ENCODE results near the gene HHAT. TPM values are rescaled to one million over a fixed set of nuclear protein-coding genes. Genes with fewer than 3 reads are reported as not detected.
A peak's percentile ranks its signal among the peaks of the same experiment; 100 is the strongest.

The HHAT gene
- total RNA-seq, result under 1 TPM in 3 of 4 donors, not detected in 1; 0.31 to 0.33 (median 0.33) TPM

DNA sequence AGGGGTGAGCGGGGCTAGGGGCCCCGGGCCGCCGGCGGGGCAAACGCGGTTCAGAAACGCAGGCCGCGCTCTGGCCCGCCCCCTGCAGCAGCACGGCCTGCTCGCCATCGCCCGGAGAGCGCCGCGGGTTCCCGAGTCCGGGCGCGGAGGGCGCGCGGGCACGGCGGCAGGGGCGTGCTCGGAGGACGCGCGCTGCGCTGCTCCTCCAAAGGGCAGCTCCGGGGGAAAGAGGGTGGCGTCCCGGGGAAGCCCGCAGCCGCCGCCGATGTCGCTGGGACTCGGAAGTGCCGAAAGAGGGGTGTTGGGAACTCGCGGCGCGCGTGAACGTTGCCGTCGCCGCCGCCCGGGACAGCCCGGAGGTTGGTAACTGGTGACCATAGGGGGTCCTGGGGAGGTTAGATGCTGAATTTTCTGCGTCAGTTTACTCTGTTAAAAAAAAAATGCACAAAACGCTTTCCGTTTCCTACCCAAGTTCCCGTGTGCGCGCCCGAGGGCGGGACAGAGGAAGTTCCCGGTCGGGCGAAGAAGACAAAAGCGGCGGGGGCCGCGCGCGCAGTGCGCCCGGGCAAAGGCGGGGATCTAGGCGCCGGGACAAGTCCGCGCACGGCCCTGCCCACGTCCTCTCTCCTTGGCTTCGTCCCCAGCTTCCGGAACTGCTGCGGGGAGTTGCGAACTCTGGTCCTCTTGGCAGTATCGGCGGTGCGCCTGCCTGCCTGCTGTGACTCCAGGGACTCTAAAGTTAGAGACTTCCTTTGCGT, at the start of gene HHAT:
TSS of gene HHAT (plus strand) at position 157 of the 758 bp plus-strand sequence. CDS start 20,074 bp downstream, outside the sequence.
- peak in 1 of 2 donors; percentile 33 for DNase-seq
- in situ Hi-C loops (cut with MboI; ENCODE audit: low sequenced_read_pairs in 4 of 4), result no loop called here
- Histone ChIP-seq H3K9me3 (no peaks in the 10 kb centered on the region), H3K27ac (peak within 1 kb of the TSS; percentile 59 to 77 (median 72)), H3K4me1 (peaks cover 5 to 7% of the 10 kb centered on the region in 2 donors), H3K36me3 (no peaks in the 10 kb centered on the region), H3K4me3 (peak within 1 kb of the TSS; percentile 70 to 91 (median 77)), H3K27me3 (no peaks in the 10 kb centered on the region)
- peak; percentile 61 to 76 for ATAC-seq
- intact Hi-C loops (cut with DNase I; ENCODE audit: low total_unique reads), result no loop called here
- TF ChIP-seq, protein P1, sequence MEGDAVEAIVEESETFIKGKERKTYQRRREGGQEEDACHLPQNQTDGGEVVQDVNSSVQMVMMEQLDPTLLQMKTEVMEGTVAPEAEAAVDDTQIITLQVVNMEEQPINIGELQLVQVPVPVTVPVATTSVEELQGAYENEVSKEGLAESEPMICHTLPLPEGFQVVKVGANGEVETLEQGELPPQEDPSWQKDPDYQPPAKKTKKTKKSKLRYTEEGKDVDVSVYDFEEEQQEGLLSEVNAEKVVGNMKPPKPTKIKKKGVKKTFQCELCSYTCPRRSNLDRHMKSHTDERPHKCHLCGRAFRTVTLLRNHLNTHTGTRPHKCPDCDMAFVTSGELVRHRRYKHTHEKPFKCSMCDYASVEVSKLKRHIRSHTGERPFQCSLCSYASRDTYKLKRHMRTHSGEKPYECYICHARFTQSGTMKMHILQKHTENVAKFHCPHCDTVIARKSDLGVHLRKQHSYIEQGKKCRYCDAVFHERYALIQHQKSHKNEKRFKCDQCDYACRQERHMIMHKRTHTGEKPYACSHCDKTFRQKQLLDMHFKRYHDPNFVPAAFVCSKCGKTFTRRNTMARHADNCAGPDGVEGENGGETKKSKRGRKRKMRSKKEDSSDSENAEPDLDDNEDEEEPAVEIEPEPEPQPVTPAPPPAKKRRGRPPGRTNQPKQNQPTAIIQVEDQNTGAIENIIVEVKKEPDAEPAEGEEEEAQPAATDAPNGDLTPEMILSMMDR (IDR thresholded peaks at IDR 0.05 in 4 of 5, conservative IDR thresholded peaks at IDR 0.05 in 1 of 5), result no peak
- TF ChIP-seq POLR2A (IDR thresholded peaks at IDR 0.05), result no peak

DNA sequence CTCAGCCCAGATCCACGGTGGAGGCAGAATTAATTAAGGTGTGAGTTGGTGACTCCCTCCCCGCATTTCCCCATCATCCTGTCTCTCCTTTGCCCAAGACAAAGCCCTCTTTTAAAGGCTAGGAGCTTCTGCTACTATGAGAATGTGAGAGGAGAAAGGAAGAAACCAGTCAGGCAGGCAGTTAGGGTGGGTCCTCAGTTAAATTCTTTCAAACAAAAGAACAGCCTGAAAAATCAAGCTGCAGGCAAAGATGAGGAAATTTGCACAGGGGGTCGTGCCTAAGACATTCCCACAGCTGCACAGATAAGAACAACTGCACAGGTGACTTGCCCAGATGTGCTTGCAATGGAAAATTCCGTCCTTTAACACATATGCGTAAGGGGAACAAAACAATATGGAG, 48.5 kb upstream of the HHAT start:
- TF ChIP-seq, protein P1 (IDR thresholded peaks at IDR 0.05 in 4 of 5, conservative IDR thresholded peaks at IDR 0.05 in 1 of 5), result no peak
- no peak for TF ChIP-seq POLR2A (IDR thresholded peaks at IDR 0.05)
- ATAC-seq, result no peak
- Histone ChIP-seq H3K36me3 (no peaks in the 10 kb centered on the region), H3K4me1 (no peaks in the 10 kb centered on the region), H3K27me3 (peaks cover 0 to under 1% (median 0%) of the 10 kb centered on the region in 3 donors), H3K4me3 (no peak overlapping the region), H3K27ac (no peak overlapping the region), H3K9me3 (peaks cover 0 to 6% (median 0%) of the 10 kb centered on the region in 3 donors)
- intact Hi-C loops (cut with DNase I; ENCODE audit: low total_unique reads) (no loop called here), in situ Hi-C loops (cut with MboI; ENCODE audit: low sequenced_read_pairs in 4 of 4) (no loop called here)
- no peak for DNase-seq

DNA sequence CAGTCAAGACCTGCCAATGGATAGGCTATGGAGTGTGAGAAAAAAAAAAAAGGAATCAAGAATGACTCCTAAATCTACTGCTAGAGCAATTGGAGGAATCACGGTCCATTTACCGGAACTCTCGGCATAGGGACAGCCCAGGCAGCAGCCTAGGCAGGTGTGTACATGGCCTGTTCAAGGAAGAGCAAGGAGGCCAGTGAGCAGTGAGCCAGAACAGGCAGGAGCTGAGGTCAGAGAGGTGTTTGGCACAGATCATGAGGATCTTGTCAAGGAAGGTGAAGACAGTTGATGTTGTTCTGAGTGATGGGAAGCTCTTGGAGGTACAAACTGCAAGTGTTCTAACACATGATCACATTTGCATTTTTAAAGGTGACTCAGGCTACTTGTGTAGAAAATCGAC, 40.6 kb upstream of the HHAT start:
- Histone ChIP-seq H3K4me3 (no peak overlapping the region), H3K9me3 (no peaks in the 10 kb centered on the region), H3K36me3 (no peaks in the 10 kb centered on the region), H3K4me1 (peaks cover 6 to 14% of the 10 kb centered on the region in 2 donors), H3K27ac (no peak overlapping the region), H3K27me3 (peaks cover 0 to 4% (median 0%) of the 10 kb centered on the region in 3 donors)
- TF ChIP-seq POLR2A (IDR thresholded peaks at IDR 0.05), result no peak
- TF ChIP-seq, protein P1 (IDR thresholded peaks at IDR 0.05 in 4 of 5, conservative IDR thresholded peaks at IDR 0.05 in 1 of 5), result no peak
- DNase-seq (no peak), ATAC-seq (no peak)
- in situ Hi-C loops (cut with MboI; ENCODE audit: low sequenced_read_pairs in 4 of 4) (no loop called here), intact Hi-C loops (cut with DNase I; ENCODE audit: low total_unique reads) (no loop called here)

DNA sequence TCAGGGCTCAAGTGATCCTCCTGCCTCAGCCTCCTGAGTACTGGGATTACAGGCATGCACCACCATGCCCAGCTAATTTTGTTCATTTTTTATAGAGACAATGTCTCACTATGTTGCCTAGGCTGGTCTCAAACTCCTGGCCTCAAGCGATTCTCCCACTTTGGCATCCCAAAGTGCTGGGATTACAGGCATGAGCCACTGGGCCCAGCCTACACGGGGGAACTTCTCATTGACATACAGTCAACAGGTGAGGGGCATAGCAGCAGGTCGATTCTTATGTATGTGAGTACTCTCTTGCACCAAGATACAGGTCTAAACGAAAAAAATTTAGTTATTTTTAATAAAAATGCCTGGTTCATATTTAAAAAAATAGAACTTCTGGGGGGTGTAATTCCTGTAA, 39.5 kb upstream of the HHAT start:
- in situ Hi-C loops (cut with MboI; ENCODE audit: low sequenced_read_pairs in 4 of 4), result no loop called here
- no peaks in the 10 kb centered on the region for H3K36me3 ChIP-seq
- DNase-seq (no peak), ATAC-seq (no peak)
- intact Hi-C loops (cut with DNase I; ENCODE audit: low total_unique reads), result no loop called here
- no peak overlapping the region for H3K4me3 ChIP-seq
- peaks cover 12 to 23% of the 10 kb centered on the region in 2 donors for H3K4me1 ChIP-seq
- no peak overlapping the region for H3K27ac ChIP-seq
- peaks cover 0 to 4% (median 0%) of the 10 kb centered on the region in 3 donors for H3K27me3 ChIP-seq
- H3K9me3 ChIP-seq, result no peaks in the 10 kb centered on the region
- TF ChIP-seq, protein P1 (IDR thresholded peaks at IDR 0.05 in 4 of 5, conservative IDR thresholded peaks at IDR 0.05 in 1 of 5), result no peak
- no peak for TF ChIP-seq POLR2A (IDR thresholded peaks at IDR 0.05)

Data from gastrocnemius medialis (tissue), 4 donors.